Measurements from ENCODE around the gene SLC5A9. TPM values are rescaled to one million over a fixed set of nuclear protein-coding genes. Genes with fewer than 3 reads are reported as not detected.
"Not testable (repeated sequence)": the region's sequence is repeated elsewhere in the genome, so short reads cannot be mapped to it uniquely, and the experiment has no call there.

SLC5A9 gene
- total and polyA plus RNA-seq, 8 donors = 0.28 to 1.8 (median 0.92) TPM; not detected in 3

GRCh38 chr1:48285525-48285924 lies 63.0 kb downstream of the SLC5A9 start:
- Histone ChIP-seq H3K27me3 (no peaks in the 10 kb centered on the region), H3K27ac (no peak overlapping the region), H3K9me3 (peaks cover 0 to 24% (median 12%) of the 10 kb centered on the region in 4 donors), H3K4me1 (no peaks in the 10 kb centered on the region), H3K4me3 (no peak overlapping the region), H3K36me3 (no peaks in the 10 kb centered on the region)
- intact Hi-C loops (cut with DNase I; ENCODE audit: low total_unique reads) = no loop called here
- WGBS, 5 donors = 76 to 95% (median 91%) methylated on average over 3 of the region's 3 CpGs
- DNase-seq = no peak
- no peak for TF ChIP-seq EP300 (IDR thresholded peaks at IDR 0.05)
- TF ChIP-seq POLR2A (IDR thresholded peaks at IDR 0.05) = no peak
- TF ChIP-seq POLR2AphosphoS5 (IDR thresholded peaks at IDR 0.05) = no peak
- TF ChIP-seq, protein P1, sequence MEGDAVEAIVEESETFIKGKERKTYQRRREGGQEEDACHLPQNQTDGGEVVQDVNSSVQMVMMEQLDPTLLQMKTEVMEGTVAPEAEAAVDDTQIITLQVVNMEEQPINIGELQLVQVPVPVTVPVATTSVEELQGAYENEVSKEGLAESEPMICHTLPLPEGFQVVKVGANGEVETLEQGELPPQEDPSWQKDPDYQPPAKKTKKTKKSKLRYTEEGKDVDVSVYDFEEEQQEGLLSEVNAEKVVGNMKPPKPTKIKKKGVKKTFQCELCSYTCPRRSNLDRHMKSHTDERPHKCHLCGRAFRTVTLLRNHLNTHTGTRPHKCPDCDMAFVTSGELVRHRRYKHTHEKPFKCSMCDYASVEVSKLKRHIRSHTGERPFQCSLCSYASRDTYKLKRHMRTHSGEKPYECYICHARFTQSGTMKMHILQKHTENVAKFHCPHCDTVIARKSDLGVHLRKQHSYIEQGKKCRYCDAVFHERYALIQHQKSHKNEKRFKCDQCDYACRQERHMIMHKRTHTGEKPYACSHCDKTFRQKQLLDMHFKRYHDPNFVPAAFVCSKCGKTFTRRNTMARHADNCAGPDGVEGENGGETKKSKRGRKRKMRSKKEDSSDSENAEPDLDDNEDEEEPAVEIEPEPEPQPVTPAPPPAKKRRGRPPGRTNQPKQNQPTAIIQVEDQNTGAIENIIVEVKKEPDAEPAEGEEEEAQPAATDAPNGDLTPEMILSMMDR (IDR thresholded peaks at IDR 0.05) = no peak

DNA sequence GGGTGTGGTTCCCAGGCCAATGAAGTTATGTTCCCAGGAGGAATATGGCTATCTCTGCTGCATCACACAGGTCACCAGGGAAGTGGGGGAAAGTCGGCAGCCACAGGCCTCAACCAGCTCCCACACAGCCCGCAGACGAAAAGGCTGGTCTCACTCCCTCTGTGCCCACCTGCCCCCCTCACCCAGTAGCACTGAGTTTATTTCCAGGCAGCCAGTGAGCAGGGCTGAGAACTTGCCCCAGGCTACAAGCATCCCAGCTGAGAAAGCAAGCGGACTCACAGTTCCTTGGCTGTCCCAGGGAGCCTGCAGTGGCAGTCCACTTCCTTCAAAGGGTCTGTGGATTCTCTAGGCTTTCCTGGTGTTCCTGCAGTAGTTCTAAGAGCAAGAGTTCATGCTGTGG lies 68.9 kb downstream of the SLC5A9 start:
- intact Hi-C loops (cut with DNase I; ENCODE audit: low total_unique reads) = no loop called here
- WGBS, 5 donors = 76 to 94% (median 90%) methylated on average over 4 of the region's 4 CpGs
- no peak for TF ChIP-seq POLR2A (IDR thresholded peaks at IDR 0.05)
- TF ChIP-seq, protein P1 (IDR thresholded peaks at IDR 0.05) = no peak
- no peak for TF ChIP-seq POLR2AphosphoS5 (IDR thresholded peaks at IDR 0.05)
- no peak for TF ChIP-seq EP300 (IDR thresholded peaks at IDR 0.05)
- Histone ChIP-seq H3K36me3 (peaks cover 0 to 5% (median 0%) of the 10 kb centered on the region in 4 donors), H3K27me3 (no peaks in the 10 kb centered on the region), H3K4me1 (no peaks in the 10 kb centered on the region), H3K4me3 (no peak overlapping the region), H3K9me3 (peaks cover 0 to 13% (median 6%) of the 10 kb centered on the region in 4 donors), H3K27ac (no peak overlapping the region)
- DNase-seq = no peak

- 94 to 98% (median 95%) methylated on average over 5 of the region's 5 CpGs for WGBS, 5 donors
- Histone ChIP-seq H3K27me3 (no peaks in the 10 kb centered on the region), H3K4me3 (no peak overlapping the region), H3K36me3 (peaks cover 0 to 5% (median 0%) of the 10 kb centered on the region in 4 donors), H3K9me3 (peaks cover 0 to 13% (median 6%) of the 10 kb centered on the region in 4 donors), H3K27ac (no peak overlapping the region), H3K4me1 (no peaks in the 10 kb centered on the region)
- no peak for TF ChIP-seq POLR2A (IDR thresholded peaks at IDR 0.05)
- no peak for TF ChIP-seq POLR2AphosphoS5 (IDR thresholded peaks at IDR 0.05)
- TF ChIP-seq EP300 (IDR thresholded peaks at IDR 0.05) = no peak
- TF ChIP-seq, protein P1 (IDR thresholded peaks at IDR 0.05) = no peak
- no peak for DNase-seq
- intact Hi-C loops (cut with DNase I; ENCODE audit: low total_unique reads) = no loop called here
These were observed 70.2 kb downstream of the SLC5A9 start for GRCh38 chr1:48292706-48293105.

DNA sequence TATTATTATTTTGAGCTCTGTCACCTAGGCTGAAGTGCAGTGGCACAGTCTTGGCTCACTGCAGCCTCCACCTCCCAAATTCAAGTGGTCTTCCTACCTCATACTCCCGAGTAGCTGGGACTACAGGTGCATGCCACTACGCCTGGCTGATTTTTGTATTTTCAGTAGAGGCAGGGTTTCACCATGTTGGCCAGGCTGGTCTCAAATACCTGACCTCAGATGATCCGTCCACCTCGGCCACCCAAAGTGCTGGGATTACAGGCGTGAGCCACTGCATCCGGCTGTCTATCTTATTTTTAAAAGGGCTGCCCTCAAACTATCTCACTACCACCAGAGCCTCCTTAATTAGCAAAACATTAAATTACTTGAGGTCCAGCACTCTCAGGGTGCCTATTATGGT lies 71.6 kb downstream of the SLC5A9 start:
- DNase-seq; H3K4me3 ChIP-seq; H3K9me3 ChIP-seq; intact Hi-C loops (cut with DNase I; ENCODE audit: low total_unique reads); H3K27ac ChIP-seq; H3K4me1 ChIP-seq; H3K36me3 ChIP-seq; H3K27me3 ChIP-seq: not testable (repeated sequence)
- WGBS, 5 donors = 86 to 95% (median 91%) methylated on average over 6 of the region's 6 CpGs

GRCh38 chr1:48294656-48295055 lies 72.1 kb downstream of the SLC5A9 start:
- Histone ChIP-seq H3K4me1 (no peaks in the 10 kb centered on the region), H3K27me3 (no peaks in the 10 kb centered on the region), H3K4me3 (no peak overlapping the region), H3K27ac (no peak overlapping the region), H3K36me3 (peaks cover 0 to 10% (median 5%) of the 10 kb centered on the region in 4 donors), H3K9me3 (peaks cover 0 to 6% (median 0%) of the 10 kb centered on the region in 4 donors)
- DNase-seq = no peak
- WGBS, 5 donors = 77 to 95% (median 81%) methylated on average over 1 of the region's 1 CpG
- TF ChIP-seq POLR2AphosphoS5 (IDR thresholded peaks at IDR 0.05) (no peak), POLR2A (IDR thresholded peaks at IDR 0.05) (no peak), EP300 (IDR thresholded peaks at IDR 0.05) (no peak)
- TF ChIP-seq, protein P1 (IDR thresholded peaks at IDR 0.05) = no peak
- intact Hi-C loops (cut with DNase I; ENCODE audit: low total_unique reads) = no loop called here
